HUES64 (cell line): ENCODE data around the gene SPTAN1.

Experiments used
- H3K27ac ChIP-seq: 2 replicates; pipeline ENCODE4 v1.7.0; 2013; ENCODE audit warnings: low read depth, low read length, inconsistent platforms
- H3K27me3 ChIP-seq: 2 replicates; pipeline ENCODE4 v1.6.1; 2013; ENCODE audit warnings: mild to moderate bottlenecking, low read length; ENCODE audit not compliant: insufficient read depth
- H3K36me3 ChIP-seq: 2 replicates; pipeline ENCODE4 v1.6.1; 2013; ENCODE audit warnings: mild to moderate bottlenecking, low read length; ENCODE audit not compliant: insufficient read depth
- H3K4me1 ChIP-seq: 2 replicates; pipeline ENCODE4 v1.6.1; 2013; ENCODE audit warnings: mild to moderate bottlenecking, low read length, moderate library complexity; ENCODE audit not compliant: insufficient read depth
- H3K4me3 ChIP-seq: 2 replicates; pipeline ENCODE4 v1.5.1; 2013; ENCODE audit warnings: mild to moderate bottlenecking, low read length, moderate library complexity
- H3K9ac ChIP-seq: 2 replicates; pipeline ENCODE4 v1.6.1; 2013; ENCODE audit warnings: mild to moderate bottlenecking, low read depth, low read length
- H3K9me3 ChIP-seq: 2 replicates; pipeline ENCODE4 v1.6.1; 2013; ENCODE audit warnings: low read depth, low read length; ENCODE audit not compliant: insufficient read depth
- WGBS: fragments of 150-250, 120-280 bp; methylation state at CpG from one replicate; pipeline ENCODE4 v1.1.7; 2013; ENCODE audit warnings: missing lambda C conversion rate; 5-methylcytosine and 5-hydroxymethylcytosine counted together

Gene SPTAN1

GRCh38 chr9:128553728-128554127 lies 1.3 kb downstream of the SPTAN1 start:
- H3K27me3 ChIP-seq = peaks cover 8% of the 10 kb centered on the region; the same call in 1 of the 2 replicates
- H3K4me3 ChIP-seq = peak overlapping the region; percentile 81
- H3K4me1 ChIP-seq = peaks cover 51% of the 10 kb centered on the region
- no peak overlapping the region for H3K27ac ChIP-seq
- H3K36me3 ChIP-seq = no peaks in the 10 kb centered on the region
- H3K9me3 ChIP-seq = no peaks in the 10 kb centered on the region
- H3K9ac ChIP-seq = peak overlapping the region; percentile 88; the same call in 1 of the 2 replicates
- 37% methylated on average over 6 of the region's 6 CpGs for WGBS

GRCh38 chr9:128554155-128554862 lies 1.9 kb downstream of the SPTAN1 start:
- H3K4me3 ChIP-seq = peak overlapping the region; percentile 81
- peaks cover 53% of the 10 kb centered on the region for H3K4me1 ChIP-seq
- WGBS = 20% methylated on average over 5 of the region's 5 CpGs
- H3K27me3 ChIP-seq = peaks cover 8% of the 10 kb centered on the region; the same call in 1 of the 2 replicates
- peak overlapping the region; percentile 50; the same call in 1 of the 2 replicates for H3K27ac ChIP-seq
- peak overlapping the region; percentile 43; the same call in 1 of the 2 replicates for H3K9ac ChIP-seq
- H3K9me3 ChIP-seq = no peaks in the 10 kb centered on the region
- no peaks in the 10 kb centered on the region for H3K36me3 ChIP-seq

- Histone ChIP-seq H3K27me3 (peaks cover 5% of the 10 kb centered on the region; the same call in 1 of the 2 replicates), H3K27ac (peak overlapping the region; percentile 50; the same call in 1 of the 2 replicates), H3K4me1 (peaks cover 53% of the 10 kb centered on the region), H3K4me3 (peak overlapping the region; percentile 81), H3K9ac (peak overlapping the region; percentile 43; the same call in 1 of the 2 replicates), H3K36me3 (no peaks in the 10 kb centered on the region), H3K9me3 (no peaks in the 10 kb centered on the region)
- WGBS = 12% methylated on average over 8 of the region's 9 CpGs
Observed at GRCh38 chr9:128555180-128555721, 2.9 kb downstream of the SPTAN1 start.

GRCh38 chr9:128556276-128556675 lies 3.9 kb downstream of the SPTAN1 start:
- 100% methylated on average over 1 of the region's 2 CpGs for WGBS
- no peak overlapping the region for H3K4me3 ChIP-seq
- H3K9me3 ChIP-seq = no peaks in the 10 kb centered on the region
- H3K27ac ChIP-seq = no peak overlapping the region
- H3K4me1 ChIP-seq = peaks cover 46% of the 10 kb centered on the region
- peaks cover 5% of the 10 kb centered on the region; the same call in 1 of the 2 replicates for H3K27me3 ChIP-seq
- H3K9ac ChIP-seq = no peak overlapping the region
- H3K36me3 ChIP-seq = no peaks in the 10 kb centered on the region

DNA sequence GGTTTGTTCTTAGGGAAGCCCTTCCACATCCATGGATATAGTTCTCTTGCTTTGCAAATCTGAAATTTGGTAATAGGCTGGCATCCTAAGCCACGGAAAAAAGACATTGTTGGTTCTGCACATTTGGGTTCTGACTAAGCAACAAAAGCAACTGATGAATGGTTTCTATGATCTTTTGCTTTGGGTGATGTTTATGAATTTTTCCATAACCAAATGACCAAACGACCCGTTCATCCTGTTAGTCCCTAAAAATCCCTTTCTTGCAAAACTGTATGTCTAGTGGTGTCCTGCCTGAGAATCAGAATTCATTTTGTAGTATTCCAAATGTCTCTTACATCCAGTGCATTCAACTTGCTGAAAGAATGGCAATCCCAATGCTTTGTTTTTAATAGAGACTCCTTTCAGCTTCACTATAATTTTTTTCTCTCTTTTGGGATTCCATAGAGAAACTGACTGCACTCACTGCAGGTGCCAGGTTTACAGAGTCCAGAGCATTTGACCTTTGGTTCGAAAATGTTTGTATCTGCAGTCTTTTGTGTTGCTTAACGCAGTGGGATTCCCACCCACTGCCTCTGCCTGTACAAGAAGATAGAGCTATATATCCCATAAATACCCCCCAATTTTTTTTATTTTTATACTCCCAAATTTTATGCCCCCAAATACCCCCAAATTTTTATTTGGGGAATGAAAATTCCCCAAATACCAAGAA lies 4.7 kb downstream of the SPTAN1 start:
- Histone ChIP-seq H3K36me3 (0 out of 2 replicates have a peak, but pooled peaks cover under 1% of the 10 kb centered on the region), H3K9ac (no peak overlapping the region), H3K4me3 (no peak overlapping the region), H3K4me1 (peaks cover 41% of the 10 kb centered on the region), H3K9me3 (no peaks in the 10 kb centered on the region), H3K27ac (no peak overlapping the region), H3K27me3 (peaks cover 5% of the 10 kb centered on the region; the same call in 1 of the 2 replicates)
- WGBS = 92% methylated on average over 5 of the region's 5 CpGs

DNA sequence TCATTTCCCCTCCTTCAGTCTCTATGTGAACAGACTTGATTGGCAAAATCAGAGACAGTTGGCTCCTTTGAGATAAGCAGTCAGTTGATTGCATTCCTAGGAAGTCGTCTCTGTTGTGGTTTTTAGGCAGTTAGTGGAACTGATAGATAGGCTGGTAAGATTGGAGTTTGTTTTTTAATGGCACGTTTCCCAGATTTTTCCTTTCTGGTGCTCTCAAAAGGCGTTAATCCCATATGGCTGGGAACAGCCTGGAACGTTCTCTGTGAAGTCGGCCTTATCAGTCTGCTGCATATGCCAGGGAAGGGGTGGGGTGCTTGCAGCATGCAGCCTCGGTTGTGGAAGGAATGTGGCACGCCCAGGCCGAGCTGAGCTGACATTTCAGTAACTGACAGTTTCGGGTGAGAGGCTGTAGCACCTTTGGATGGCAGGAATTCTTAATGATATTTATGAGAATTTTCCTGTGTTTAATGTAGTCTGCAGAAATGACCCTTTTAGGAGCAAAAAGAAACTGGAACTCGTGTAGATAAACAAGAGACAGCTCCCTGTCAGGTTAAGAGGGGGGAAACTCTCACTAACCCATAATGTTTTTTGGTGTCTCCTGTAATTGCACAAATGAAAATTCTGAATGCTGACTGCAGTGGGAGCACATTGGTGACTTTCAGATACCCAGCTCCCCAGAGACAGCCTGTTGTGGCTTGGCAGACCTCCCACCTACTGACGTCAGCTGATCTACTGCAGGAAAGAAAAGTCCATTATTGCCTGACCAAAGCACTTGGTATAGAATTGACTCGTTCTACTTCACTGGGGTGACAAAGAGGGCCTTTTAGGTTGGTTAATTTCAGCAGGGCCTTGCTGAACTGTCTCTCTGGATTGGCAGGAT lies 6.3 kb downstream of the SPTAN1 start:
- Histone ChIP-seq H3K27me3 (peaks cover 2% of the 10 kb centered on the region; the same call in 1 of the 2 replicates), H3K4me3 (no peak overlapping the region), H3K27ac (no peak overlapping the region), H3K4me1 (peaks cover 37% of the 10 kb centered on the region), H3K9ac (no peak overlapping the region), H3K36me3 (peaks cover 3% of the 10 kb centered on the region; the same call in 1 of the 2 replicates), H3K9me3 (no peaks in the 10 kb centered on the region)
- WGBS = 57% methylated on average over 12 of the region's 12 CpGs

- whole genome bisulfite sequencing = 94% methylated on average over 4 of the region's 4 CpGs
- Histone ChIP-seq H3K4me1 (no peaks in the 10 kb centered on the region), H3K4me3 (no peak overlapping the region), H3K36me3 (peaks cover 40% of the 10 kb centered on the region), H3K9me3 (no peaks in the 10 kb centered on the region), H3K9ac (no peak overlapping the region), H3K27me3 (no peaks in the 10 kb centered on the region), H3K27ac (no peak overlapping the region)
Observed at GRCh38 chr9:128565578-128565977, 13.2 kb downstream of the SPTAN1 start.

- H3K4me1 ChIP-seq = no peaks in the 10 kb centered on the region
- no peaks in the 10 kb centered on the region for H3K9me3 ChIP-seq
- H3K9ac ChIP-seq = no peak overlapping the region
- no peak overlapping the region for H3K4me3 ChIP-seq
- WGBS = 77% methylated on average over 8 of the region's 8 CpGs
- peaks cover 52% of the 10 kb centered on the region for H3K36me3 ChIP-seq
- H3K27ac ChIP-seq = no peak overlapping the region
- H3K27me3 ChIP-seq = no peaks in the 10 kb centered on the region
Observed at GRCh38 chr9:128568470-128569078, 16.2 kb downstream of the SPTAN1 start.

DNA sequence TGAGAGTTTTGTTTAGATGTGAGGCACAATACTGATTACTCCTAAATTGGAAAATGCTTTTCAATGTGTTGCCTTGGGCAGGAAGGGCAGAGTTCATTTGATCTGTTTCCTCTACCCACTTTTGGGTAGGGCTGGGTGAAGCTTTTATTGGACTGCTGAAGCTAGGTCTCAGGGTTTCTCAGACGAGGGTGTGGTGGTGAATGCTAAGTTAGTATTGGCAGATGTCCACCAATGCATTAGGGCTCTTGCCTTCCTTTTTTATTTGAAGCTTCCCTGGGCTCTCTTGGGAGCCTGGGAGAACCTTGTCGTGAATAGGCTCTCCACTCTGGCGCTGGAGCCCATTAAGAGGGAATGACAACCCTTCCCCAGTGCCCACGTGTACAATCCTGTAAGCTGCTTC lies 23.1 kb downstream of the SPTAN1 start:
- H3K9ac ChIP-seq = no peak overlapping the region
- H3K4me3 ChIP-seq = no peak overlapping the region
- H3K4me1 ChIP-seq = no peaks in the 10 kb centered on the region
- WGBS = 97% methylated on average over 4 of the region's 4 CpGs
- H3K36me3 ChIP-seq = peaks cover 81% of the 10 kb centered on the region
- no peaks in the 10 kb centered on the region for H3K27me3 ChIP-seq
- no peaks in the 10 kb centered on the region for H3K9me3 ChIP-seq
- H3K27ac ChIP-seq = no peak overlapping the region

GRCh38 chr9:128575916-128576315 lies 23.5 kb downstream of the SPTAN1 start:
- Histone ChIP-seq H3K36me3 (peaks cover 86% of the 10 kb centered on the region), H3K4me3 (no peak overlapping the region), H3K27me3 (no peaks in the 10 kb centered on the region), H3K9ac (no peak overlapping the region), H3K27ac (no peak overlapping the region), H3K9me3 (no peaks in the 10 kb centered on the region), H3K4me1 (no peaks in the 10 kb centered on the region)
- 100% methylated on average over 2 of the region's 2 CpGs for WGBS
